Neutrophil (primary cell): ENCODE results near the gene TRAPPC2.
A peak's percentile ranks its signal among the peaks of the same experiment; 100 is the strongest.

Experiments
- H3K27ac ChIP-seq: fragments of 200-600 bp; sonication (generic); 2 replicates; pipeline ENCODE4 v1.5.1; 2016; ENCODE audit warnings: mild to moderate bottlenecking, moderate library complexity
- H3K27me3 ChIP-seq: fragments of 200-600 bp; sonication (generic); 2 replicates; pipeline ENCODE4 v1.6.0; 2016; ENCODE audit warnings: mild to moderate bottlenecking
- H3K36me3 ChIP-seq: fragments of 200-600 bp; sonication (generic); 2 replicates; pipeline ENCODE4 v1.5.1; 2017
- H3K4me1 ChIP-seq, 2 experiments: fragments of 200-600 bp in 1 of 2; sonication (generic) in 1 of 2; 1 replicate in 1 of 2; 2 replicates in 1 of 2; pipeline versions ENCODE4 v1.5.1 to v1.6.1; 2013 to 2016; ENCODE audit warnings: low read depth in 1 of 2, low read length in 1 of 2, mild to moderate bottlenecking in 1 of 2, moderate library complexity in 1 of 2; ENCODE audit not compliant: control insufficient read depth in 1 of 2, insufficient read depth in 1 of 2
- H3K4me3 ChIP-seq, 2 experiments: fragments of 200-600 bp in 1 of 2; sonication (generic) in 1 of 2; 1 replicate in 1 of 2; 2 replicates in 1 of 2; pipeline ENCODE4 v1.5.1; 2013 to 2016; ENCODE audit warnings: low read depth in 1 of 2, low read length in 1 of 2, mild to moderate bottlenecking in 1 of 2, moderate library complexity in 1 of 2
- H3K9me3 ChIP-seq: fragments of 200-600 bp; sonication (generic); 2 replicates; pipeline ENCODE4 v1.5.1; 2016
- TF ChIP-seq, protein P1 (sequence below): fragments of 200-600 bp; sonication (generic); IDR thresholded peaks from 2 replicates; pipeline ENCODE4 v1.5.1; 2016; ENCODE audit warnings: antibody characterized with exemption

The TRAPPC2 gene

DNA sequence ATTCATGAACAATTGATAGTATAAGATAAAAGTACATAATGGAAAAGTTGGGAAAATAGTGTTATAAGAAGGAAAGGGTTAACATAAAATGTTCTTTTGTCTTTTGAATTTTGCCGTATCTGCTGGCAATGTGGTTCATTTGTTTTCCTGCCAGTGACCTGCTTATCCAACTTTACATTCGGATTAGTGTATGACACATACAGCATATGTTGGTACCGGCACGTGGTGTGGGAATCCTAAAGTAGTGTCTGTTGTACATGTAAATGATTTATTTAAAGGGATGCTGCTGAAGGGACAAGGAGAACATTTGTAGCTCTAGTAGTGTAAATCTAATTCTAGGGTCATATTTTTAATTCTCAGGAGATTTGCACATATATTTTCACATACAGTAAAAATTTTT, 34.0 kb downstream of the TRAPPC2 start:
- TF ChIP-seq, protein P1, sequence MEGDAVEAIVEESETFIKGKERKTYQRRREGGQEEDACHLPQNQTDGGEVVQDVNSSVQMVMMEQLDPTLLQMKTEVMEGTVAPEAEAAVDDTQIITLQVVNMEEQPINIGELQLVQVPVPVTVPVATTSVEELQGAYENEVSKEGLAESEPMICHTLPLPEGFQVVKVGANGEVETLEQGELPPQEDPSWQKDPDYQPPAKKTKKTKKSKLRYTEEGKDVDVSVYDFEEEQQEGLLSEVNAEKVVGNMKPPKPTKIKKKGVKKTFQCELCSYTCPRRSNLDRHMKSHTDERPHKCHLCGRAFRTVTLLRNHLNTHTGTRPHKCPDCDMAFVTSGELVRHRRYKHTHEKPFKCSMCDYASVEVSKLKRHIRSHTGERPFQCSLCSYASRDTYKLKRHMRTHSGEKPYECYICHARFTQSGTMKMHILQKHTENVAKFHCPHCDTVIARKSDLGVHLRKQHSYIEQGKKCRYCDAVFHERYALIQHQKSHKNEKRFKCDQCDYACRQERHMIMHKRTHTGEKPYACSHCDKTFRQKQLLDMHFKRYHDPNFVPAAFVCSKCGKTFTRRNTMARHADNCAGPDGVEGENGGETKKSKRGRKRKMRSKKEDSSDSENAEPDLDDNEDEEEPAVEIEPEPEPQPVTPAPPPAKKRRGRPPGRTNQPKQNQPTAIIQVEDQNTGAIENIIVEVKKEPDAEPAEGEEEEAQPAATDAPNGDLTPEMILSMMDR, result no peak
- Histone ChIP-seq H3K36me3 (no peaks in the 10 kb centered on the region), H3K4me1 (peaks cover 12 to 39% of the 10 kb centered on the region in 2 experiments)

DNA sequence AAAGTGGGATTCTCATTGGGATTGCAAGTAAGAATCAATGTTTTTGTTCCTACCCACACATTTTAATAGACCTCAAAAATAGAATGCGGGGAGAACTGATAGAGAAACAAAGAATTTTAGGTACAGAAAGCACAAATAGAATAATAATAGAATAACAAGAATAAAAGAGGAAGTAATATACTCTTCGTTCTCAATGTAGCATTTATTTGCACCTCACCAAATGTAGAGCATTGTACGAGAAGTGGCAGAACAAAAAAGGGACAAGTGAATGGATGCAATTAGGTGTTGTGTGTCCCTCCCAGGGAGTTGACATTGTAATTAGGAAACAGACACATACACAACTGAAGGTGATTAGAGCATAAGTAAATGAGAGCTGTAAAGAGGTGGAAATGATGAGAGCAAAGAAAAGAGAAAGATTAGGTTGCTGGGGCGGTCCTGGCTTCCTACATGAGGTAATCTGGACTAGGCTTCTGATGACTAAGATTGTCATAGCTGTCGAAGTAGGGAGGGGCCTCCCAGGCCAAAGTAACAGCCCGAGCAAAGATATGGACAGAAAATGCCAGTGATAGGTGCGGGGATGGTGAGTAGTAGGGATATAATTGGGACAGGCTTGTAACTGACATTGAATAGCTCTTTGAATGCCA, 35.1 kb downstream of the TRAPPC2 start:
- H3K27ac ChIP-seq, result peak overlapping the region; percentile 49
- TF ChIP-seq, protein P1, result no peak
- H3K9me3 ChIP-seq, result no peaks in the 10 kb centered on the region
- H3K4me3 ChIP-seq, result no peak overlapping the region
- H3K4me1 ChIP-seq, result peaks cover 12 to 45% of the 10 kb centered on the region in 2 experiments
- no peaks in the 10 kb centered on the region for H3K36me3 ChIP-seq
- no peaks in the 10 kb centered on the region for H3K27me3 ChIP-seq

More for the DNA sequence above, 34.0 kb downstream of the TRAPPC2 start:
- Histone ChIP-seq H3K4me3 (no peak overlapping the region), H3K27me3 (no peaks in the 10 kb centered on the region), H3K27ac (no peak overlapping the region), H3K9me3 (no peaks in the 10 kb centered on the region)

DNA sequence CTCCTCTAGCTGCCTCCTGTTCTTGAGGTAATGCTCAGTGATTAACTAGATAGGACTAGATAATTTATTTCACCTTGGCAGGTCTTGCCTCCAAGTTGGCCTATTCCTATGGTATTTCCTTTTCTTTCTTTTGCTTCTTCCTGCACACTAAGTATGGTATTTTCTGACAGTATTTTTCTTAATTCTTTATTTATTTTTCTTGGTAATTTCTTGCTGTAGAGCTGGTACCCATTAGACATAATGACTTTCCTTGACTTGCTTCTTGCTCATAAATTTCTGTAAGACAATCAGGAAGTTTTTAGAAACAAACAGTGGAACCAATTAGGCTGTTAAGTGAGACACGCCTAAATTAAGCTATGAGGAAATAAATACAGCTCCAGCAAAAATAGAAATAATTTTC, 36.0 kb downstream of the TRAPPC2 start:
- no peak overlapping the region for H3K4me3 ChIP-seq
- peaks cover 16 to 44% of the 10 kb centered on the region in 2 experiments for H3K4me1 ChIP-seq
- no peaks in the 10 kb centered on the region for H3K36me3 ChIP-seq
- peak overlapping the region; percentile 49 for H3K27ac ChIP-seq
- H3K27me3 ChIP-seq, result no peaks in the 10 kb centered on the region
- no peaks in the 10 kb centered on the region for H3K9me3 ChIP-seq
- TF ChIP-seq, protein P1, result no peak

DNA sequence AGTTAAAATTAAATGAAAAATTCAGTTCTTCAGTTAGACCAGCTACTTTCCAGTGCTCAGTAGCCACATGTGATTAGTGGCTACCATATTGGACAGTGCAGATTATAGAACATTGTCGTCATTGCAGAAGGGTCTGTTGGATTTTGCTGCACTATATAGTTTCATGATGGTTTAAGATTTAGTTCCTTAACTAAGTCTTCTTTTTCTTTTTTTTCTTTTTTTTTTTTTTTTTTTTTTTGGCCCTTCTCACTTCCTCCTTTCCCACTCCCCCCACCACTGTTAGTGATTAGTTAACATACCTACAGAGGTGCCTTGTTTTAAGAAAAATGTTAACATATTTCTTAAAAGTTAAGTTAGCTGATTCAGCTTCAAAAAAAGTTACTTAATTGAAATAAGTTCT, 36.4 kb downstream of the TRAPPC2 start:
- no peaks in the 10 kb centered on the region for H3K9me3 ChIP-seq
- H3K36me3 ChIP-seq, result no peaks in the 10 kb centered on the region
- no peak overlapping the region for H3K4me3 ChIP-seq
- peaks cover 21 to 48% of the 10 kb centered on the region in 2 experiments for H3K4me1 ChIP-seq
- H3K27ac ChIP-seq, result peak overlapping the region; percentile 57
- TF ChIP-seq, protein P1, result no peak
- H3K27me3 ChIP-seq, result no peaks in the 10 kb centered on the region

DNA sequence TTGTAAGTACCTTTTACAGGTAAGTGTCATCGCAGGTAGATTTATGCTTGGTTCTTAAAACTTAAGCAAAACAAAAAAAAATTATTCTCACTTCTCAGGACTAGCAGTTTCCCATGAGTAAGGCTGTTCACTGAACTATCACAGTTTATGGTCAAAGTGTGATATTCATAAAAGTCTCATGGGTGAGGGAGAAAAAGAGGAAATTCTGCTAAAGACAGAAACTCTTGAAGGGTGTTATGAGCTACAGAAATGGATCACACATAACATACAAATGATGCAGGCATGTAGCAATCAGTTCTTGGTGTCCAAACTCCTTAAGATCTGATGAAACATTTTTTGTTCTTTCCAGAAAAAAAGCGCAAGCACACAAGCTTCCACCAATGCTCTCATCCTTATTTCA, 37.0 kb downstream of the TRAPPC2 start:
- H3K9me3 ChIP-seq, result no peaks in the 10 kb centered on the region
- H3K4me3 ChIP-seq, result no peak overlapping the region
- TF ChIP-seq, protein P1, result no peak
- peak overlapping the region; percentile 57 for H3K27ac ChIP-seq
- no peaks in the 10 kb centered on the region for H3K27me3 ChIP-seq
- no peaks in the 10 kb centered on the region for H3K36me3 ChIP-seq
- H3K4me1 ChIP-seq, result peaks cover 25 to 51% of the 10 kb centered on the region in 2 experiments
